Measurements from ENCODE around the gene ALLC. TPM values are rescaled to one million over a fixed set of nuclear protein-coding genes. Genes with fewer than 3 reads are reported as not detected.

Gene ALLC
- total and polyA plus RNA-seq, 10 of the 15 experiments (the other 5 are each of a cell fraction or from before 2014, with no cell fraction given), result 0.05 TPM; not detected in 9

GRCh38 chr2:3648652-3649177, 9.3 kb upstream of the ALLC start:
- FAIRE-seq, result no peak
- TF ChIP-seq ZNF622 (IDR thresholded peaks at IDR 0.05) (no peak), EP300 (IDR thresholded peaks at IDR 0.05; ENCODE audit: borderline replicate concordance in 1 of 2, control insufficient read depth in 1 of 2, low read depth in 2 of 2, low read length in 2 of 2) (no peak), RAD51 (IDR thresholded peaks at IDR 0.05) (no peak), JUNB (IDR thresholded peaks at IDR 0.05) (no peak), STAT1 (conservative IDR thresholded peaks at IDR 0.05) (no peak), MTA3 (IDR thresholded peaks at IDR 0.05; ENCODE audit: borderline replicate concordance, low read length) (no peak)
- TF ChIP-seq, protein P1, sequence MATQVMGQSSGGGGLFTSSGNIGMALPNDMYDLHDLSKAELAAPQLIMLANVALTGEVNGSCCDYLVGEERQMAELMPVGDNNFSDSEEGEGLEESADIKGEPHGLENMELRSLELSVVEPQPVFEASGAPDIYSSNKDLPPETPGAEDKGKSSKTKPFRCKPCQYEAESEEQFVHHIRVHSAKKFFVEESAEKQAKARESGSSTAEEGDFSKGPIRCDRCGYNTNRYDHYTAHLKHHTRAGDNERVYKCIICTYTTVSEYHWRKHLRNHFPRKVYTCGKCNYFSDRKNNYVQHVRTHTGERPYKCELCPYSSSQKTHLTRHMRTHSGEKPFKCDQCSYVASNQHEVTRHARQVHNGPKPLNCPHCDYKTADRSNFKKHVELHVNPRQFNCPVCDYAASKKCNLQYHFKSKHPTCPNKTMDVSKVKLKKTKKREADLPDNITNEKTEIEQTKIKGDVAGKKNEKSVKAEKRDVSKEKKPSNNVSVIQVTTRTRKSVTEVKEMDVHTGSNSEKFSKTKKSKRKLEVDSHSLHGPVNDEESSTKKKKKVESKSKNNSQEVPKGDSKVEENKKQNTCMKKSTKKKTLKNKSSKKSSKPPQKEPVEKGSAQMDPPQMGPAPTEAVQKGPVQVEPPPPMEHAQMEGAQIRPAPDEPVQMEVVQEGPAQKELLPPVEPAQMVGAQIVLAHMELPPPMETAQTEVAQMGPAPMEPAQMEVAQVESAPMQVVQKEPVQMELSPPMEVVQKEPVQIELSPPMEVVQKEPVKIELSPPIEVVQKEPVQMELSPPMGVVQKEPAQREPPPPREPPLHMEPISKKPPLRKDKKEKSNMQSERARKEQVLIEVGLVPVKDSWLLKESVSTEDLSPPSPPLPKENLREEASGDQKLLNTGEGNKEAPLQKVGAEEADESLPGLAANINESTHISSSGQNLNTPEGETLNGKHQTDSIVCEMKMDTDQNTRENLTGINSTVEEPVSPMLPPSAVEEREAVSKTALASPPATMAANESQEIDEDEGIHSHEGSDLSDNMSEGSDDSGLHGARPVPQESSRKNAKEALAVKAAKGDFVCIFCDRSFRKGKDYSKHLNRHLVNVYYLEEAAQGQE (IDR thresholded peaks at IDR 0.05; ENCODE audit: low read depth, low read length), result no peak
- no peaks in the 10 kb centered on the region for H3K79me2 ChIP-seq (ENCODE audit: control insufficient read depth, insufficient read depth, low read length)
- H3K4me1 ChIP-seq (ENCODE audit: control insufficient read depth, insufficient read depth, low read length), result peaks cover 15% of the 10 kb centered on the region
- no peak for ATAC-seq
- BruUV-seq (replicated peaks), result no TSS peak
- no peak overlapping the region for H3K4me3 ChIP-seq
- ChIA-PET CTCF (interaction anchor here (0.9 kb wide), 1 partner anchor 186 kb away, joined by 3 read pairs; no protein-coding TSS in a partner anchor), SMC1A (ENCODE audit: uncharacterized antibody, unreplicated experiment) (no interaction called here), RAD21 (ENCODE audit: unreplicated experiment) (no interaction called here), POLR2A (no interaction called here)
- no peak overlapping the region for H2AFZ ChIP-seq (ENCODE audit: control insufficient read depth, low read depth, low read length)
- H3K27ac ChIP-seq (ENCODE audit: control insufficient read depth, insufficient read depth), result no peak overlapping the region
- WGBS (ENCODE audit: insufficient coverage, insufficient replicate concordance, low lambda C conversion rate, missing lambda C conversion rate), result 71% methylated on average over 20 of the region's 20 CpGs
- in situ Hi-C loops (cut with MboI) (no loop called here), intact Hi-C loops (cut with micrococcal nuclease; ENCODE audit: unreplicated experiment) (no loop called here)
- H3K36me3 ChIP-seq (ENCODE audit: control insufficient read depth in 2 of 2, insufficient read depth in 2 of 2, low read length in 1 of 2), result no peaks in the 10 kb centered on the region
- no peak overlapping the region for H3K9ac ChIP-seq (ENCODE audit: control insufficient read depth, insufficient read depth, low read length)
- H3K9me3 ChIP-seq (replicated peaks; ENCODE audit: control insufficient read depth, insufficient read depth, low read length), result no peaks in the 10 kb centered on the region; the same call in 2 of the 3 replicates
- H3K27me3 ChIP-seq (replicated peaks in 1 of 2; ENCODE audit: control insufficient read depth in 2 of 2, insufficient read depth in 2 of 2, low read length in 1 of 2), result no peaks in the 10 kb centered on the region
- no peaks in the 10 kb centered on the region for H4K20me1 ChIP-seq (ENCODE audit: control insufficient read depth, insufficient read depth)
- no peak overlapping the region for H3K4me2 ChIP-seq (ENCODE audit: control insufficient read depth, insufficient read depth)
- DNase-seq (ENCODE audit: low read depth, low spot score), result no peak

Measured in GM12878 (cell line).